ENCODE results near the gene LUC7L3. TPM values are rescaled to one million over a fixed set of nuclear protein-coding genes. Genes with fewer than 3 reads are reported as not detected.

The LUC7L3 gene
- total RNA-seq, 1 donor = 72.9 TPM

DNA sequence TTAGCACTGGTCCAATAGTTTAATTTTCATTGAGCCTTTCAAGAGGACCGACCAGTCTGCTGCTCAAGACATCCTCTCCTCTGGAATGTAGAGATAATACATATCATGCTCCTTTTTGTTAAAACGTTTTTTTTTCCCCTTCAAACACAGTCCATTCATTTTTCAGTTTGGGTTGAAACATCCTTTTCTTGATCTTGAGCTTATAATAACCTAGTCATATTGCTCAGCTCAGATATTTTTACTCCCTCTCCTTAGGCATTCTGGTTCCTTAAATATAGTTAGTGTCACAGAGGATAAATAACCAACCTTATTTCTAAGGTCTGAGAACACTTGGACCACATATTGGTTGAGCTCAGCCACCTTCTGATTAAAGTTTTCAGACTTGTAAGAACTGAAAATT lies 35.1 kb downstream of the LUC7L3 start:
- Histone ChIP-seq H3K27me3 (ENCODE audit: insufficient read depth, low read length) (no peaks in the 10 kb centered on the region), H3K9me3 (ENCODE audit: low read depth, low read length) (no peaks in the 10 kb centered on the region), H3K4me1 (ENCODE audit: insufficient read depth, low read length) (no peaks in the 10 kb centered on the region), H3K4me3 (ENCODE audit: low read length) (no peak overlapping the region)

DNA sequence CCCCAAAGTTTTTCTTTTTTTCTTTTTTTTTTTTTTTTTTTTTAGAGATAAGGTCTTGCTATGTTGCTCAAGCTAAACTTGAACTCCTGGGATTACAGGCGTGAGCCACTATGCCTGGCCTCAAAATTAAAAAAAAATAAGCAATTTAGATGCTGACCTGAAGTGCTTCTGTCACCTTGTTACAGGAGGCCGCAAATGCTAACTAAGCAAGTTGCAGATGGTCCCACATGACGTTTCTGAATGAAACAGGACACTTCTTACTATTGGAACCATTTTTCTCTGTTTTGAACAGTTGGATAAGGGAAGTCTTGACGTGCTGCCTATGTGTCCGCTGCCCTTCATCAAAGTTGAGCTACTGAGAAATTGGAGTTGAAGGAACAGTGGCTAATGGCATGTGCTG lies 39.1 kb downstream of the LUC7L3 start:
- peaks cover 4% of the 10 kb centered on the region for H3K4me1 ChIP-seq (ENCODE audit: insufficient read depth, low read length)
- H3K27me3 ChIP-seq (ENCODE audit: insufficient read depth, low read length) = no peaks in the 10 kb centered on the region
- no peak overlapping the region for H3K4me3 ChIP-seq (ENCODE audit: low read length)
- H3K9me3 ChIP-seq (ENCODE audit: low read depth, low read length) = no peaks in the 10 kb centered on the region

DNA sequence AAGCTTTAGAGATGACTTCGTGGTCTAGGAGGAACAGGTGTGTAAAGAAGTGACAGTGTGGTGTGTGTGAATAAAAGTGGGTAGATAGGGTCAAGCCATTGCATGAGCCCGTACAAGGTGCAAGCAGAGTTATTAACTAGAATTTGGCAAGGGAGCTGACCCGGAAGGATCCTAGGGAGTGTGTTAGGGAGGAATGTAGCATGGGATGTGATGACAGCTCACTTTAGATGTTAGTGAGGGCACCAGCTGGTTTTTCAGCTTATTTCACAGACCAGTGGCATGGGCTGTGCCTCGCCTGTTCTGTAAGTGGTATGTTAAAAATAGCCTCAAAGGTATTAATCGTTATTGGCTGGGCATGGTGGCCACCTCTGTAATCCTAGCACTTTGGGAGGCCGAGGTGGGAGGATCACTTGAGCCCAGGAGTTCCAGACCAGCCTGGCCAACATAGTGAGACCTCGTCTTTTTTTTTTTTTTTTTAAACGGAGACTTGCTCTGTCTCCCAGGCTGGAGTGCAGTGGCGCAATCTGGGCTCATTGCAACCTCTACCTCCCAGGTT lies 39.7 kb downstream of the LUC7L3 start:
- H3K4me3 ChIP-seq (ENCODE audit: low read length) = no peak overlapping the region
- no peaks in the 10 kb centered on the region for H3K27me3 ChIP-seq (ENCODE audit: insufficient read depth, low read length)
- H3K4me1 ChIP-seq (ENCODE audit: insufficient read depth, low read length) = peaks cover 9% of the 10 kb centered on the region
- H3K9me3 ChIP-seq (ENCODE audit: low read depth, low read length) = no peaks in the 10 kb centered on the region

DNA sequence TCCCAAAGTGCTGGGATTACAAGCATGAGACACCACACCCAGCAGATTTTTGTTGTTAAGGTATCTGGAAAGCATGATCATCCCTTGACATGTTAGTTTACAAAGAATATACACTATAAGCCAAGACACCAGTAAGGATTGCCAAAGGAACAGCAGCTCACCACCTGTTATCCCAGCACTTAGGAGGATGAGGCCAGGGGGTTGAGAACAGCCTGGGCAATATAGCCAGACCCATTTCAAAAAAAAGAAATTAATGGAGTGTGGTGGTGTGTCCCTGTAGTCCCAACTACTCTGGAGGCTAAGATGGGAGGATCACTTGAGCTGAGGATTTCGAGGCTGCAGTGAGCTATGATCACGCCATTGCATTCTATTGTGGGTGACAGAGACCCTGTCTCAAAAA lies 42.8 kb downstream of the LUC7L3 start:
- Histone ChIP-seq H3K27me3 (ENCODE audit: insufficient read depth, low read length) (no peaks in the 10 kb centered on the region), H3K4me1 (ENCODE audit: insufficient read depth, low read length) (peaks cover 36% of the 10 kb centered on the region), H3K4me3 (ENCODE audit: low read length) (no peak overlapping the region), H3K9me3 (ENCODE audit: low read depth, low read length) (no peaks in the 10 kb centered on the region)

DNA sequence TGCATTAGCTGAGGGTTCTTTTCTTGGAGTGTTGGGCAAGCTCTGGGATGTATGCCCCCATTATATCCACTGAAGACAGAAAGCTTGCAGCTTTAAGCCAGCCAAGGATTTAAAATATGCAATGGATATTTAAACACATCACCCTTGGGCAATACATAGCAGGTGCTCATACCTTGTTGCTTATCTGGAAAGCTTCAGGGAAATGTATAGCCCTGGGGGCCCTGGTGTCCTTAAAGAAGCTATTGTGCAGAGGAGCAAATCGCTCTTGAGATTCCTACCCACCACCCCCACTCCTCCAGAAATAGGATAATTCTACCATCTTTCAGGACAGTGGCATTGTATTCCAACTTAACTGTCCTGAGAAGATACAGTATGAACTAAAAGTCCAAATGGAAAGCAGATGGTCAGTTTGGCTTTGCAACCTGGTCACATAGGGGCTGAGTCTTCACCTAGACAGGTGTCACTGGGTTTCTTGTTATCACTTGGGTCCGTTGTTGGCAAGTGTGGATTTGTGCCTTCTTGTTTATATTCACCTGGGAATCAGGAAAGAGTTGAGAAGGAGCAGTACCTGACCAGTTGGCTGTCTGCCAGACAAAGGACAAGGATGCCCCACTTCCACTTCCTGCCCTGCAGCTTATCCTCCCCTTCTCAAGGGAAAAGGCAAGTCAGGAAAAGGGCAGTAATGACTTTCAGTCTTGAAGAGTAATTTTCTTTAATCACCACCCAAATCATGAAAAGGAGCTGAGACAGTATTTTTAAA lies 44.5 kb downstream of the LUC7L3 start:
- H3K4me3 ChIP-seq (ENCODE audit: low read length) = no peak overlapping the region
- H3K4me1 ChIP-seq (ENCODE audit: insufficient read depth, low read length) = peaks cover 36% of the 10 kb centered on the region

DNA sequence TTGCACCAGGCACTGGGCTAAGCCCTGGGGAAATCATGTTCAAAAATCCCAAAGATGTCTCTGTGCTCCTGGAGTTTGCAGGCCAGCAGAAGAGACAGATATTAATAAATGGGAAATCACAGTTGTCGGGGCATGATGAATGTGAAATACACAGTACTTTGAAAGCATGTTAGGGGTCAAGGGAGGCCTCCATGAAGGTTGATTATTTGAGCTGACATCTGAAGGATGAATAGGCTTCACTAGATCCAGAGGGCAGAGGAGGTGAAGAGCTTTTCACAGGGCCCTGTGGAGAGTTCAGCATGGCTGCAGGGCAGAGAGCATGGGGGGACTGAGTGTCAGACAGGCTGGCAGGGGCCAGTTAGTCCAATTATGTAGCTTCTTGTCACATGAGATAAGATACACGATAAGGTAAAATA lies 45.3 kb downstream of the LUC7L3 start:
- no peaks in the 10 kb centered on the region for H3K9me3 ChIP-seq (ENCODE audit: low read depth, low read length)
- H3K27me3 ChIP-seq (ENCODE audit: insufficient read depth, low read length) = no peaks in the 10 kb centered on the region
- H3K4me1 ChIP-seq (ENCODE audit: insufficient read depth, low read length) = peaks cover 36% of the 10 kb centered on the region
- H3K4me3 ChIP-seq (ENCODE audit: low read length) = no peak overlapping the region

More for the DNA sequence above, 44.5 kb downstream of the LUC7L3 start:
- Histone ChIP-seq H3K27me3 (ENCODE audit: insufficient read depth, low read length) (no peaks in the 10 kb centered on the region), H3K9me3 (ENCODE audit: low read depth, low read length) (no peaks in the 10 kb centered on the region)

DNA sequence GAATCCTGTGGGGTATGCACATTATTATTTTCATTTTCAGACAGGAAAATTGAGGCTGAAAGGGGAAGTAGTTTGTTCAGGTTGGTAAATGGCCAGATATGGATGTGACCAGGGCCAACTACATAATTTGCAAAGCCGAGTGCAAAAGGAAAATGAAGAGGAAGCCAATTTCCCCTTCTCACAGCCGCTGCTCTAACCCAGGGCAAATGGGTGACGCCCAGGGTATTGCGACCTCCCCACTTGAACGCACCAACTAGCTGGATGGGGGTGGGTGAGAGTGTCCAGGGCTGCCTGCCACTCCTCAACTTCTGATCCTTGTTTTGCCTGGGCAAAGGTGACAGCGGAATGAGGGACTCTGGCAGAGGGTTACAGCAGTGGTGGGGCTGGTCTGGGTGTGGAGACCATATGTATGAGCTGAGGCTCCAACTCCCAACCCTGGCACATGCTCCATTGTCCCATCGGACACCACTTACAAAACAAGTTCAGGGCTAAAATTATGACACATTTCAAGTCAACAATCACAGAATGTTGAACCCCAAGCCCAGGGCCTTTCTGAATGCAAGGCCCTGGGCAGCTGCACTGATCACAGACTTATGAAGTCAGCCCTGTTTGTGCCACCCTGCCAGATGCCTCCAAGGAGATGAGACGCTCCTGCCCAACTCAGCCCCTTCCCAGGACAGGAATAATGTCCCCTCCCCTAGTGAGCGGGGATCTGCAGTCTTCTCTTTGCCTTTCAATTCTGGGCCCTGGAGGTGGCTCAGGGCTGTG lies 46.2 kb downstream of the LUC7L3 start:
- Histone ChIP-seq H3K4me1 (ENCODE audit: insufficient read depth, low read length) (peaks cover 36% of the 10 kb centered on the region), H3K4me3 (ENCODE audit: low read length) (no peak overlapping the region), H3K27me3 (ENCODE audit: insufficient read depth, low read length) (no peaks in the 10 kb centered on the region), H3K9me3 (ENCODE audit: low read depth, low read length) (no peaks in the 10 kb centered on the region)

DNA sequence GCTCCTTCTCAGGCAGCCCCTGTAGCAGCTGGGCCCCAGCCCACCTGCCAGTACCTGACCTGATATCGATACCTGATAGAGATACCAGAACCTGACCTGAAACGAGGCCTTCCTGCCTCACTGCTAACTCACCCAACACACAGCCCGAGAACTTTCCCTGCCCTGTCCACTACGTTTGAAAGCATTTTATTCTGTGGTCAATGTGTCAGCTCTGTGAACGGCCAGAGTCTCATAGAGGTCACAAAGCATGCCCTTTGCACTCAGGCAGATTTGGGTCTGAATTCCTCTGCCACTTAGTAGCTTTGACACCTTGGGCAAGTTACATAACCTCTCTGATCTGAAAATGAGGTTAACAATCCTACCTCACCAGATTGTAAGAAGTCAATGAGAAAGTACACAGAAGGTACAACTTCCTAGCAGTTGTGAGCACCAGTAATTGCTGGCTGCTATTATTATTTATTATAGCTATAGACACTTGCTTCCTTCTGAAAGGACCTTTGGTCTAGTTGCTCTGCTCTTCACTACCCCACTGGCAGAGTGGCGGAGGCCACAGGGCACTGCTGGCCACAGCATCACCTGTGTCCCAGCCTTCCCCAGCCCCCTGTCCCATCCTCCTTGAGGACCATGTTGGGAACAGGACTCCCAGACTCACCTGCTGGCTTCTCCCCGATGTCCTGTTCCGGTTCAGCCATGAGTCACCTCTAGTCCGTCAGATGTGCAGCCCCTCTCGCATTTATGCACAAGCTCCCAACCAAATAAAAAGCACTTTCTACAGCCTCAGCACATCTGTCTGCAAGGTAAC lies 47.0 kb downstream of the LUC7L3 start:
- H3K4me3 ChIP-seq (ENCODE audit: low read length) = no peak overlapping the region
- peaks cover 36% of the 10 kb centered on the region for H3K4me1 ChIP-seq (ENCODE audit: insufficient read depth, low read length)
- no peaks in the 10 kb centered on the region for H3K27me3 ChIP-seq (ENCODE audit: insufficient read depth, low read length)
- no peaks in the 10 kb centered on the region for H3K9me3 ChIP-seq (ENCODE audit: low read depth, low read length)

DNA sequence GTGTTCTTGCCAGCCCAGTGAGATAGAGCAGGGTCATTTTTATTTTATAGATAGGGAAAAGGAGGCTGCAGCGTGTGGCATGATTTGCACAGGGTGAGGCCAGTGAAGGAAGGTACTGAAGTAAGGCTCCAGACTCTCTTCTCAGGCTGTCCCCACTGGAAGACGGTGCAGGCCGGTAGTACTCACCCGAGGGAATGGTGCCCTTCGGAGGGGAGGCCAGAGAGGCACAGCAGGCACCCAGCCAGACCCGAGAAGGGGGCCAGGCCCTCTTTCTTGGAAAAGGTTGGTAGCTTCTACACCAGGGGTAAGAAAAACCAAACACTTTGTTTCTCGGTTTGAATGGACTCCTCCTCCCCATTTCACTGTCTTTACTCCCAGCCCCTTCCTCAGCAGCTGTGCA lies 47.6 kb downstream of the LUC7L3 start:
- Histone ChIP-seq H3K27me3 (ENCODE audit: insufficient read depth, low read length) (no peaks in the 10 kb centered on the region), H3K9me3 (ENCODE audit: low read depth, low read length) (no peaks in the 10 kb centered on the region)

DNA sequence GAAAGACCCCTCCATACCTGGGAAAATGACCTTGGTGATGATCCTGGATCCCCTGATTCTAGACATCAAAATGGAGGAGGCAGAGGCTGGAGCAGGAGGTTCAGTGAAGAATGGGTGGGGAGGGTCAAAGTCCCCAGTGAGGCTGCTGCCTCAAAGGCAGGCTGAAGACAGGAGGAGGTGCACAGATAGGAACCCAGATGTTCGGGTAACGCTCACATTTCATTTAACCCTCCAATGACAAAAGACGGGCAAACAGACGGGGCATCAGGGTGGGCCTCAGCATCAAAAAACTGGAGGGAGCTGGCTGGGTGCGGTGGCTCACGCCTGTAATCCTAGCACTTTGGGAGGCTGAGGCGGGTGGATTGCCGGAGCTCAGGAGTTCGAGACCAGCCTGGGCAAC lies 48.0 kb downstream of the LUC7L3 start, which contains the start of gene ANKRD40CL:
ANKRD40CL (minus strand) TSS at position 73 of the 400 bp plus-strand sequence. CDS start 605 bp downstream, outside the sequence.
- Histone ChIP-seq H3K4me1 (ENCODE audit: insufficient read depth, low read length) (peaks cover 36% of the 10 kb centered on the region), H3K27me3 (ENCODE audit: insufficient read depth, low read length) (no peaks in the 10 kb centered on the region), H3K4me3 (ENCODE audit: low read length) (no peak within 1 kb of the TSS), H3K9me3 (ENCODE audit: low read depth, low read length) (no peaks in the 10 kb centered on the region)

More for the DNA sequence above, 47.6 kb downstream of the LUC7L3 start:
- Histone ChIP-seq H3K4me3 (ENCODE audit: low read length) (no peak overlapping the region), H3K4me1 (ENCODE audit: insufficient read depth, low read length) (peaks cover 36% of the 10 kb centered on the region)

DNA sequence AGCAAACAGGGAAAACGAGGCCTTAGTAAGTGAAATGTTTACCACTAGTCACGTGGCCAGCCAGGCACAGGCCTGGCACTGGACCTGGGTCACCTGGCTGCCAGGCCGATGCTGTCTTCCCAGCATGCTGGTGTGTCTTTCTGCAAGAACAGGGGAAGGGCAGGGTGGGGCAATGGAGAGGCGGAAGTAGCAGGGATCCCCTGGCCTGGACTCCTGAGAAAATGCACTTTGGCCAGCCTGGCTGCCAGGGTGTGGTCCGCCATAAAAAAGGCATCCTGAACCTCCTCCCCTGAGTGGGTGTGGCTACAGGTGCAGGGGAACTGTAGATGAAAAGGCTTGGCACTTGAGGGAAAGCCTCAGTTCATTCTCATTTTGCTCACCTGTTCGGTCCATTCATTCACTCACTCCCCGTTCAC lies 49.0 kb downstream of the LUC7L3 start:
- Histone ChIP-seq H3K27me3 (ENCODE audit: insufficient read depth, low read length) (no peaks in the 10 kb centered on the region), H3K4me3 (ENCODE audit: low read length) (no peak overlapping the region), H3K4me1 (ENCODE audit: insufficient read depth, low read length) (peaks cover 34% of the 10 kb centered on the region), H3K9me3 (ENCODE audit: low read depth, low read length) (no peaks in the 10 kb centered on the region)

DNA sequence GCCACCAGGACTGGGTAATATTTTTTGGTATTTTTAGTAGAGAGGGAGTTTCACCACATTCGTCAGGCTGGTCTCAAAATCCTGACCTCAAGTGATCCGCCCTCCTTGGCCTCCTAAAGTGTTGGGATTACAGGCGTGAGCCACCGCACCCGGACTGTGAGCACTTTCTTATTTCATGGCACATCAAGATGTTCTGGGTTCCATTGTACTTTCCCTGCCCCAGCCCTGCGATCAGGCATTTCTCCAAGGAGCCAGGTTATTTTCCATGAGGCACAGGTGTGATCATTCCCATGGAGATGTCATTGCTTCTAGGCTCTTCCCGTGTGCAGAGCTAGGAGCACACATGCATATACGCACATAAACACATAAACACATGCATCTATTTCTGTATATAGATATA lies 50.5 kb downstream of the LUC7L3 start:
- H3K4me3 ChIP-seq (ENCODE audit: low read length) = no peak overlapping the region
- H3K9me3 ChIP-seq (ENCODE audit: low read depth, low read length) = no peaks in the 10 kb centered on the region
- H3K4me1 ChIP-seq (ENCODE audit: insufficient read depth, low read length) = peaks cover 19% of the 10 kb centered on the region
- H3K27me3 ChIP-seq (ENCODE audit: insufficient read depth, low read length) = no peaks in the 10 kb centered on the region

DNA sequence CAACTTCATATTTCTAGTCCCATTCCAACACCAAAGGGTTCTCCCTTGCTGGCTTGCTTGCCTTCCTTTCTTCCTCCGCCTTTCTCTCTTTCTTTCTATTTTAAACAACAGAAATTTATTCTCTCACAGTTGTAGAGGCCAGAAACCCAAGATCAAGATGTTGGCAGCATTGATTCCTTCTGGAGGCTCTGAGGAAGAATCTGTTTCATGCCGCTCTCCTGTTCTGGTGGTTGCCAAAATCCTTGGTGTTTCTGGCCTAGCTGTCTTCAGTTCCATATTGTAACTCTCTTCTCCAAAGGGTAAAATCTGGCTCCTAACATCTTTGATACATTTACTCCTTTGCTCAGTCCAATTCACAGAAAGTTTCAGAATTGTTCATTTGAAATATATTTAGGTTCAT lies 50.9 kb downstream of the LUC7L3 start:
- Histone ChIP-seq H3K4me3 (ENCODE audit: low read length) (no peak overlapping the region), H3K27me3 (ENCODE audit: insufficient read depth, low read length) (no peaks in the 10 kb centered on the region), H3K4me1 (ENCODE audit: insufficient read depth, low read length) (peaks cover 14% of the 10 kb centered on the region), H3K9me3 (ENCODE audit: low read depth, low read length) (no peaks in the 10 kb centered on the region)

DNA sequence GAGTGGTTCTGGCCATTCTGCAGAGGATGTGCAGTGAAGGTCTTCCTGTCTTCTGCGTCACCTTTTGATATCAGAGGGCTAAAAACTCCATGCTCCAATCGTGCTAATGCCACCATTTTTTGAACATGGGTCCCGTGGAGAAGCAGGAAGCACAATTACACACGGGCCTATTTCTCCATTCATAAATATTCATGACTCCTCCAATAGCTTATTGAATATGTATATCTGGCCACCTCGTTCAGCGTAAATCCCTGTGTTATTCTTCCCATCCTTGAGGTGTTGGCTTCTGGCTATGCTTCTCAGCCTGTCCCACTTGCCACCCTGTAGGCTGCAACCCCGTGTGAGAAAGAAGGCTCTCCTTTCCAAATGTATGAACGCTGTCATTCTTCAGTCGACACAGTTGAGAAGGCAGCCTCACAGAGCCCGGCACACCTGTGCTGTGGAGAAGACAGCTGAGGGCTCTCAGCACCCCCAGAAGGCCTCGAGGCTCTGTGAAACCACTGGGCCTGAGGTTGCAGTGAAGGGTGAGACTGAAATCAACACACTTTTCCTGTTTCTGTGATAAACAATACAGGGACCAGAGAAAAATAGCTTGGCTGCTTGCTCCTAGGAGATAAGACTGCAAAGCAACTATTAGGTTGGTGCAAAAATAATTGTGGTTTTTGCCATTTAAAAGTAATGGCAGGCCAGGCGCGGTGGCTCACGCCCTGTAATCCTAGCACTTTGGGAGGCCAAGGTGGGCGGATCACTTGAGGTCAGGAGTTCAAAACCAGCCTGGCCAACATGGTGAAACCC lies 52.8 kb downstream of the LUC7L3 start:
- Histone ChIP-seq H3K4me3 (ENCODE audit: low read length) (no peak overlapping the region), H3K9me3 (ENCODE audit: low read depth, low read length) (no peaks in the 10 kb centered on the region), H3K4me1 (ENCODE audit: insufficient read depth, low read length) (no peaks in the 10 kb centered on the region), H3K27me3 (ENCODE audit: insufficient read depth, low read length) (no peaks in the 10 kb centered on the region)
